Measurements from ENCODE around the gene SHC4.
A peak's percentile ranks its signal among the peaks of the same experiment; 100 is the strongest.
"Not testable (repeated sequence)": the region's sequence is repeated elsewhere in the genome, so short reads cannot be mapped to it uniquely, and the experiment has no call there.

SHC4 gene

DNA sequence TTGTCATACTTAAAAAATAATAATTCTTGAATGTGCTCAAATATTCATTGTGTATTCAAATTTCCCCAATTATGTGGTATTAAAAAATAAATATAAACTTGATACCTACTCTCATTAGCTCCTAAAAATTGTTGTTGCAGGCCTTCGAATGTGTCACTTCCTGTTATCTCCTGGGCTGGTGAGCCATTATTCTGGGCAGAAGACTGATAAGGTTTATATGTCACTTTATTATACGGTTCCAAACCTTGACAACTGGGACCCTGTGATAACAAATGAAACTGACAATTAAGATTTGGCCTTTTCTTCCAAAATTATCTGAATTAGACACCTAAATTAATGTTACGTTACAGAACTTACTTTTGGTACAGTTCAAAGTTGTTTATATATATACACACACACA is 167.8 kb downstream of the SHC4 start:
- H3K36me3 Mint-ChIP-seq (ENCODE audit: low read depth), result peaks cover 24% of the 10 kb centered on the region
- intact Hi-C loops (cut with micrococcal nuclease), result no loop called here
- no peaks in the 10 kb centered on the region for H3K27me3 Mint-ChIP-seq
- H3K4me3 Mint-ChIP-seq, result no peak overlapping the region
- peaks cover 14% of the 10 kb centered on the region for H3K4me1 Mint-ChIP-seq (ENCODE audit: low read depth)
- H3K9me3 Mint-ChIP-seq, result no peaks in the 10 kb centered on the region
- H3K27ac Mint-ChIP-seq, result no peak overlapping the region

DNA sequence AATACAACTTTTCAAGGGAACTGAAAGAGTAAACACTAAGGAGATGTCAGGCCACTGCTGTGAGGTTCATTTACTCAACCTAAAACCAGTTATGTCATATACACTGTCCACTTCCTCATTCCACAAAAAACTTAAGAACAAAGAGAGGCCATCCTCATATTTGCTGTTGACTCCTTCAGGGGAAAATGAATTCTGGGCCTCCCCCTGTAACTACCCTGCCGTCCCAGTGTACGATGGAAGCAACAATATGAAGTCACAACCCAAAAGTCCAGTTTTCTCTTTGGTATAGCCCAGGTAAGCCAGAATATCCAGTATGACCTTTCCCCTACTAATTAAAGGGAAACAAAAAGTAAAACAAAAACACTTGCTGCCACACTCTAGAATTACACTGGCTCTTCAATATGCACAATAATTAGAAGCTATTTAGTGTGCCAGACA is 169.0 kb downstream of the SHC4 start:
- Mint-ChIP-seq H3K27me3 (no peaks in the 10 kb centered on the region), H3K4me1 (ENCODE audit: low read depth) (peaks cover 13% of the 10 kb centered on the region), H3K9me3 (no peaks in the 10 kb centered on the region), H3K27ac (peak overlapping the region; percentile 85), H3K36me3 (ENCODE audit: low read depth) (peaks cover 36% of the 10 kb centered on the region), H3K4me3 (peak overlapping the region; percentile 40)
- intact Hi-C loops (cut with micrococcal nuclease), result no loop called here

DNA sequence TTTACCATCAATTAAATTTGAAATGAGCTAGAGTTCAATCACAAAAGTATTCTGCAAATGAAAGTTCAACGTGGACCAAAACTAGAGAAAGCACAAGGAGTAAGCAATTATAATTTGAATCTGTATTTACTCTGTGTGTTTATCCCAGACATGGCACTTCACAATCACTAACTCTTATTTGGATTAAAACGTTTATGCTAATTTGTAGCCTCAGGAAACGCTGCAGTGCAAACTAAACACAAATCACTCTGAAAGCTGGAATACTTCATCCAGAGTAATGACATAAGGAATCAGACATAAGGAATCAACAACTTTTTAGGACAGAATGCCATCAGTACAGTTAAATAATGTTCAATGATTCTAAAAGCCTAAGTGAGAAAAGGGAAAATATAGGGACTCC is 171.3 kb downstream of the SHC4 start:
- Mint-ChIP-seq H3K27me3 (no peaks in the 10 kb centered on the region), H3K4me3 (no peak overlapping the region), H3K4me1 (ENCODE audit: low read depth) (peaks cover 8% of the 10 kb centered on the region), H3K9me3 (no peaks in the 10 kb centered on the region), H3K27ac (no peak overlapping the region), H3K36me3 (ENCODE audit: low read depth) (peaks cover 46% of the 10 kb centered on the region)
- intact Hi-C loops (cut with micrococcal nuclease), result no loop called here

DNA sequence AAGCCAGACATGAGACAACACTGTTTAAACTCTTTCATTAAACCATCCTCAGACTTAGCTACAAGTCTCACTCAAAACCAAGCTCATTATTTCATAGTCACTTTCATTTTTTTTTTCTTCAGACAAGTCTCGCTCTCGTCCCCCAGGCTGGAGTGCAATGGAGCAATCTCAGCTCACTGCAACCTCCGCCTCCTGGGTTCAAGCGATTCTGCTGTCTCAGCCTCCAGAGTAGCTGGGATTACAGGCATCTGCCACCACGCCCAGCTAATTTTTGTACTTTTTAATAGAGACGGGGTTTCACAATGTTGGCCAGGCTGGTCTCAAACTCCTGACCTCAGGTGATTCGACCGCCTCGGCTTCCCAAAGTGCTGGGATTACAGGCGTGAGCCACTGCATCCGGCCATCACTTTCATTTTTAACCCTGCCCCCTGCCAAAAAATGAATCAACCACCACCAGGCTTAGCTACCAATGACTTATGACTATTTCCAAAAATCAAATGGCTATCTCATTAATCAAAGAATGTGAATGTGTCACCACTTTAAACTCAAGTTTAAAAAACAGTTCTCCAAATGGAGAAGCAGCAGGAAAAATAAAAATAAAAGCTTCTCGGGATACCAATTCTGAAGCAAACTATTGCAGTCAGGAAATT is 173.1 kb downstream of the SHC4 start:
- H3K4me1 Mint-ChIP-seq (ENCODE audit: low read depth); H3K27ac Mint-ChIP-seq; H3K4me3 Mint-ChIP-seq; H3K27me3 Mint-ChIP-seq; H3K9me3 Mint-ChIP-seq; intact Hi-C loops (cut with micrococcal nuclease): not testable (repeated sequence)
- peaks cover 50% of the 10 kb centered on the region for H3K36me3 Mint-ChIP-seq (ENCODE audit: low read depth)

DNA sequence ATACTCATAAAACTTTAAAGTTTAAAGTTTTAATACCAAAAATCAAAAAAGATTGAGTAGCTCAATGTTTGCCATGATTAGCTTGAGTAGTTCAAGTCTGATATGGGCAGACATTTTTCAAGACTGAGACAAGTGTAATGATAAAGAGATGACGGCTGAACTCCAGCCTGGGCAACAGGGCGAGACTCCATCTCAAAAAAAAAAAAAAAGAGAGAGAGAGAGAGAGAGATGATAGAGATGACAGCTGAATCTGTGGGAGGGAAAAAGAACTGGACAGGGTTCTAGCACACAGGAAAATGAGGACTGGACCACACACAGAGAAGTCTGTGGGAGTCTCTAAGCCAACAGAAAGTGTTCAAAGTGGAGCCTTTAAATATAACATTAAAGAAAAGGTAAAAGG is 178.0 kb downstream of the SHC4 start:
- intact Hi-C loops (cut with micrococcal nuclease), result no loop called here
- H3K4me3 Mint-ChIP-seq, result no peak overlapping the region
- H3K36me3 Mint-ChIP-seq (ENCODE audit: low read depth), result peaks cover 68% of the 10 kb centered on the region
- H3K9me3 Mint-ChIP-seq, result no peaks in the 10 kb centered on the region
- no peak overlapping the region for H3K27ac Mint-ChIP-seq
- H3K4me1 Mint-ChIP-seq (ENCODE audit: low read depth), result no peaks in the 10 kb centered on the region
- H3K27me3 Mint-ChIP-seq, result no peaks in the 10 kb centered on the region

DNA sequence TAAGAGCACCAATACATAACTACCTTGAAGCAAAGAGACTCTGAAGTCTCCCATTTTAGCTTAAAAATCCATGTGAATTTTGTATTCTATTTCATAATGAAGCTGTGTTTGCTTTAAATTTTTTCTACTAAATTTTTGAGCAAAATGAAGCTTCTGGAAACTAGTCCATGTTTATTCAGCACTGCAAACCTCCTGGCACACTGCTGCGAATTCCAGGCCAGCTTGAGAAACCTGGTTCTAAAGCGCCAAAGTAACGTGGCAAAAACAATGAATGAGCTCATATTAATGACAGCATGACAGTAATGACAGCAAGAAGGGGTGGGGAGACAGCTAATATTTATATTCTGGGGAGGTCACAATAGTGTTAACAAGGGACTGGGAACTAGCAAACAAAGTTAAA is 178.5 kb downstream of the SHC4 start:
- no peaks in the 10 kb centered on the region for H3K4me1 Mint-ChIP-seq (ENCODE audit: low read depth)
- H3K27ac Mint-ChIP-seq, result no peak overlapping the region
- H3K9me3 Mint-ChIP-seq, result no peaks in the 10 kb centered on the region
- H3K27me3 Mint-ChIP-seq, result no peaks in the 10 kb centered on the region
- no peak overlapping the region for H3K4me3 Mint-ChIP-seq
- H3K36me3 Mint-ChIP-seq (ENCODE audit: low read depth), result peaks cover 68% of the 10 kb centered on the region
- intact Hi-C loops (cut with micrococcal nuclease), result no loop called here

DNA sequence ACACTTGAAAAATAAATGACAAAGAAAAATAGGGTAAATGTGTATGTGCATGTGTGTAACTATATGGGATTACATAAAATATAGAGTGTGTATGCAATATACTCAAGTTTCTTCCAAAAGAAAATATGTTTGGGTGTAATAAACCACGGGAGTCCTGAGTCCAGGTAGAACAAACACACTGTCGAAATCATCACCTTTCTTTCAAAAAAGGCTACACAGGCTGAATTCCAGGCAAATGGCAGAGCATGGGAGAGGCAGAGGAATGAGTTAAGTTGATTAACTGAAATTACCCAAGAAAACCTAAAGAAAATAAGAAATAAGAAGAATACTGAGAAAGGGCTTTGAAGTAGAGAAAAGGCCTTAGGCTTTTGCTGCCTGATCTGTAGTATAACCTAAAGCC is 179.0 kb downstream of the SHC4 start:
- H3K4me3 Mint-ChIP-seq, result no peak overlapping the region
- intact Hi-C loops (cut with micrococcal nuclease), result no loop called here
- H3K27ac Mint-ChIP-seq, result no peak overlapping the region
- no peaks in the 10 kb centered on the region for H3K27me3 Mint-ChIP-seq
- no peaks in the 10 kb centered on the region for H3K4me1 Mint-ChIP-seq (ENCODE audit: low read depth)
- peaks cover 64% of the 10 kb centered on the region for H3K36me3 Mint-ChIP-seq (ENCODE audit: low read depth)
- H3K9me3 Mint-ChIP-seq, result no peaks in the 10 kb centered on the region

DNA sequence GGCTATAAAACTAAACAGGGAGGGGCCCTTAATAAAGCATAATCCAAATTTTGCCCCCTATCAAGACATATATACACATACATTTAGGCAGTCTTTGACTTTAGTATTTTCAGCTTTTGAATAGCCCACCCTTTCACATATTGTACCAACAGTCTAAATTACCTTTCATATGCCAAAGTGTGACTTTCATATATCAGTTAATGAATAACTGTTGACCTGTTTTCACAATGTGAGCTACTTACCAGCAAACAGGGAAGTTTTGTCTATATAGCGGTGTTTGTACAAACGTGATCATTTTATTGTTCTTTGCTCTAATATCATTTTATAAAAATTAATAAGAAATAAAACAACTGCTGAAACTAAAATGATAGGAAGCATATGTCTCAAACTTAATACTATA is 180.8 kb downstream of the SHC4 start:
- Mint-ChIP-seq H3K9me3 (no peaks in the 10 kb centered on the region), H3K4me3 (no peak overlapping the region), H3K27me3 (no peaks in the 10 kb centered on the region), H3K27ac (no peak overlapping the region), H3K36me3 (ENCODE audit: low read depth) (peaks cover 57% of the 10 kb centered on the region), H3K4me1 (ENCODE audit: low read depth) (no peaks in the 10 kb centered on the region)
- intact Hi-C loops (cut with micrococcal nuclease), result no loop called here

DNA sequence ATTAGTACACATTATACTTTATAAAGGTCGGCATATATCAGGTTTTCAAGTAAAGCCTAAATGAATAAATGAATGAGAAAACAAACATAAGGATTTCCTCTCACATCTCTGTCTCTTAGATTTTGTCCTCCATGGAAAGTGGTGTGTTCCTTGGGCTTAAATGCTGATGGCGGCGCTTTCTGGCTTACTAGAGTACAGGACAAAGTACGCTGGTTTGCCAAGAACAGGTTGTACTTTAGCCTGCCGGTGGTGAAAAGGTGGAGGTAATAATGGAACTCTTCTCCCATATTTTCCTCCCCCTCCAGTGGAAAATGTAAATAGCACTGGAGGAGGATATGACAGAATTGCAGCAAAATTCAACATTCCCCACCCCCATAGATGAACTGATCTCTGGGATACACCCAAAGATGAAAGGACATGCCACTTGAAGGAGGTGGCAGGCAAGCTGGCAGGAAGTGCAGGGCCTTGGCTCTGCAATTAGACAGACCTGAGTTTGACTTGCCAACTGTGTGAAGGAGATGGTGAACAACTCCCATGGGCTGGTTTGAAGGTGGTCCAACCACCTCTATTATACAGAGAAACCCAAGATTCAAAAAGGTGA is 182.1 kb downstream of the SHC4 start:
- Mint-ChIP-seq H3K4me3 (no peak overlapping the region), H3K36me3 (ENCODE audit: low read depth) (peaks cover 55% of the 10 kb centered on the region), H3K27me3 (no peaks in the 10 kb centered on the region), H3K4me1 (ENCODE audit: low read depth) (no peaks in the 10 kb centered on the region), H3K27ac (no peak overlapping the region), H3K9me3 (no peaks in the 10 kb centered on the region)
- intact Hi-C loops (cut with micrococcal nuclease), result no loop called here

DNA sequence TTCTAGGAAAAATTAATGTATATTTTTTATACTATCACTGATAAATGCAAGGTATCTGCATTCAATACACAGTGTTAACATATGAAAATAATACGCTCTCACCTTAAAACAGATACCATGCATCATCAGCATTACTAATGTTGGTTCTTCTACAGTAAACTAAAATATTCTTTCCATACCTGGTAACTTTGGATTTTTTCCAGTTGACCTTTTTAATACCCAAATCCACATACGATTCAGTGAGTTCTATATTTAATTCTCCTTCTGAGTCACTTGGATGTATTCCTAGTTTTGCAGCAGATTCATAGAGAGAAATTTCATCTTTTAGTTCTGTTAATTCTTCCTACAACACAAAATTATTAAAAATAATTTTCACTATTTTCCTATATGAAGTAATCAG is 182.7 kb downstream of the SHC4 start:
- H3K27me3 Mint-ChIP-seq, result no peaks in the 10 kb centered on the region
- H3K4me3 Mint-ChIP-seq, result no peak overlapping the region
- no peaks in the 10 kb centered on the region for H3K9me3 Mint-ChIP-seq
- no peak overlapping the region for H3K27ac Mint-ChIP-seq
- H3K4me1 Mint-ChIP-seq (ENCODE audit: low read depth), result no peaks in the 10 kb centered on the region
- intact Hi-C loops (cut with micrococcal nuclease), result no loop called here
- peaks cover 52% of the 10 kb centered on the region for H3K36me3 Mint-ChIP-seq (ENCODE audit: low read depth)

DNA sequence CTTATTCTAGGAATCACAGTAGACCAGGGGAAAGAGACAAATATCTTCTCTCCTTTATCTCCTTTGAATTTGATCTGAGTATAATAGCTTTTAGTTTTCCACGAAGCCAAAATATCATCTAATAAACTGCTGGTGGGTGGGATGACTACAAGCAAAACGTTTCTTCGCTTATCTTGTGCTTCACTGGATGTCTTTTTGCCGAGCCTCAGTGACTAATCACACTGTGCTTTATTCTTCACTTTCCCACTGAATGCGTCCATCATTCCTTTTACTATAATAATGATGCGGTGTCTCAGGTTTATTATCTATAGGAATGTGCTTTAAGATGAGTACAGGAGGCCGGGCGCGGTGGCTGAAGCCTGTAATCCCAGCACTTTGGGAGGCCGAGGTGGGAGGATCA is 185.4 kb downstream of the SHC4 start:
- Mint-ChIP-seq H3K4me3 (no peak overlapping the region), H3K9me3 (no peaks in the 10 kb centered on the region), H3K27ac (no peak overlapping the region), H3K4me1 (ENCODE audit: low read depth) (no peaks in the 10 kb centered on the region), H3K36me3 (ENCODE audit: low read depth) (peaks cover 53% of the 10 kb centered on the region), H3K27me3 (no peaks in the 10 kb centered on the region)
- intact Hi-C loops (cut with micrococcal nuclease), result no loop called here

DNA sequence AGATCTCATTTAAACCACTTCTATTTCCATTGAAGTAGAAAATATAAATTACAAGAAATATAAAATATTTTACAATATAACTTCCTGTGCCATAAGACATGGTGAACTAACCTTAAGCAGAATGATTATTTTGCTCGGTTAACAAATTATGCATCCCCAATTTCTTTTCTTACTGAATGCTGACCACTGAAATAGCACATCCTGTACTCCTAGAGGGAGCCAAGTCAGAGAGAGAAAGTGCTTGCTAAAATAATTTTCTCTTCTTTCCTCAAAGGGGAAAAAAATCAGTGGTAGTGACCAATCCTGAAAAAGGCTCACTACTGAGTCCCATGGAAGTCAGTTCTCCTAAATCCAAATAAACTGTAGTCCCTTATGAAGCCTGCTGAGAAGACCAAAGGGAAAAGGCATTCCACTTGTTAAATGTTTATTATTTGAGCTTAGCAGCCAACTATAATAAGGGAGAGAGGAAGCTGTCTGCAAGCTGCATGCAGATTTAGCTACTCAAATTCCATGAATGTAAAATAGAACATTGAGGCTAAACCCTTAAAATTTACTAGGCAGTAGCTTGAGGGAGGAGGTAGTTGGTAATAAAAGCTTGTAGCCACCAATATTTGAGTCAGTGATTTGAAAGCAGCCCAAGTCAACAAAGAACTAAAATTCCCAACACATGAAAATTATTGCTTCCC is 185.9 kb downstream of the SHC4 start:
- H3K9me3 Mint-ChIP-seq, result no peaks in the 10 kb centered on the region
- H3K27ac Mint-ChIP-seq, result no peak overlapping the region
- no peaks in the 10 kb centered on the region for H3K4me1 Mint-ChIP-seq (ENCODE audit: low read depth)
- intact Hi-C loops (cut with micrococcal nuclease), result no loop called here
- no peak overlapping the region for H3K4me3 Mint-ChIP-seq
- H3K27me3 Mint-ChIP-seq, result no peaks in the 10 kb centered on the region
- H3K36me3 Mint-ChIP-seq (ENCODE audit: low read depth), result peaks cover 53% of the 10 kb centered on the region

DNA sequence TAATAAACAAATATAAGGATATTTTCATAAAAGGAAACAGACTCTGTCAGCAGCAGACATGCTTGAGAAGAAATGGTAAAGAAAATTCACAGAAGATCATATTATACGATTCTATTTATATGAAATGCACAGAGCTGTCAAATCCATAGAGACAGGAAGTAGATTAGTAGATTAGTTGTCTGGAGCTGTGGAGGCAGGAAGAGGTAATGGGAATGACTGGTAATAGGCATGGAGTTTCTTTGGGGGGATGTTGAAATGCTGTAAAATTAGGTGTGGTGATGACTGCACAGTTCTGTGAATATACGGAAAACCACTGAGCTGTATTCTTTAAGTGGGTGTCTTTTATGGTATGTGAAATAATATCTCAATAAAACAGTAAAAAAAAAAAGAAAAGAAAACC is 188.2 kb downstream of the SHC4 start:
- H3K27me3 Mint-ChIP-seq, result no peaks in the 10 kb centered on the region
- no peaks in the 10 kb centered on the region for H3K4me1 Mint-ChIP-seq (ENCODE audit: low read depth)
- no peaks in the 10 kb centered on the region for H3K9me3 Mint-ChIP-seq
- H3K36me3 Mint-ChIP-seq (ENCODE audit: low read depth), result peaks cover 37% of the 10 kb centered on the region
- intact Hi-C loops (cut with micrococcal nuclease), result no loop called here
- no peak overlapping the region for H3K27ac Mint-ChIP-seq
- H3K4me3 Mint-ChIP-seq, result no peak overlapping the region

DNA sequence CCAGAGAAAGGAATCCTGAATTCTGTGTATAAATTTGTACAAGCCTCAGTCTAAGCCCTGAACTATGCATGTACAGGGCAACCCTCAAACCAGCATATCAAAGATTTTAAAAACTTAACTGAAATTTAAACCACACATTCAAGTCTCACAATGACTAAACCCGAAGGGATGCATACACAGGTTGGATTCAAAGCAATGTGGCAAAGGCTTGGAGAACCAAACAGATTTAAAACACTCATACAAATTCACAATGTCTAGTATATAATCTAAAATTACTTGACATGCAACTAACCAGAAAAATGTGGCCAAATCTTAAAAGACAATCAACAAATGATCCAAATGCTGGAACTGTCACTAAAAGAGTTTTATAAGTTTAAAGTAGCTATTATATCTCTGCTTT is 189.2 kb downstream of the SHC4 start:
- no peak overlapping the region for H3K4me3 Mint-ChIP-seq
- no peaks in the 10 kb centered on the region for H3K9me3 Mint-ChIP-seq
- H3K27me3 Mint-ChIP-seq, result no peaks in the 10 kb centered on the region
- intact Hi-C loops (cut with micrococcal nuclease), result no loop called here
- H3K36me3 Mint-ChIP-seq (ENCODE audit: low read depth), result peaks cover 40% of the 10 kb centered on the region
- no peak overlapping the region for H3K27ac Mint-ChIP-seq
- H3K4me1 Mint-ChIP-seq (ENCODE audit: low read depth), result no peaks in the 10 kb centered on the region

Data from dendritic cell treated with granulocyte-macrophage colony-stimulating factor and Interleukin-4, amounts not matched to agents 40 ng/mL and 50 ng/mL, for 4 days (primary cell).